ENCODE data around the gene FAM153A.
"Not testable (repeated sequence)": the region's sequence is repeated elsewhere in the genome, so short reads cannot be mapped to it uniquely, and the experiment has no call there.

DNA sequence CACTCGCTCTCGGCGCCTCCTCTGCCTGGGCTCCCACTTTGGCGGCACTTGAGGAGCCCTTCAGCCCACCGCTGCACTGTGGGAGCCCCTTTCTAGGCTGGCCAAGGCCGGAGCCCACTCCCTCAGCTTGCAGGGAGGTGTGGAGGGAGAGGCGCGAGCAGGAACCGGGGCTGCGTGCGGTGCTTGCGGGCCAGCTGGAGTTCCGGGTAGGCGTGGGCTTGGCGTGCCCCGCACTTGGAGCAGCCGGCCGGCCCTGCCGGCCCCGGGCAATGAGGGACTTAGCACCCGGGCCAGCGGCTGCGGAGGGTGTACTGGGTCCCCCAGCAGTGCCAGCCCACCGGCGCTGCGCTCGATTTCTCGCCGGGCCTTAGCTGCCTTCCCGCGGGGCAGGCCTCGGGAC, 94.6 kb downstream of the FAM153A start:
- TF ChIP-seq, protein P1, sequence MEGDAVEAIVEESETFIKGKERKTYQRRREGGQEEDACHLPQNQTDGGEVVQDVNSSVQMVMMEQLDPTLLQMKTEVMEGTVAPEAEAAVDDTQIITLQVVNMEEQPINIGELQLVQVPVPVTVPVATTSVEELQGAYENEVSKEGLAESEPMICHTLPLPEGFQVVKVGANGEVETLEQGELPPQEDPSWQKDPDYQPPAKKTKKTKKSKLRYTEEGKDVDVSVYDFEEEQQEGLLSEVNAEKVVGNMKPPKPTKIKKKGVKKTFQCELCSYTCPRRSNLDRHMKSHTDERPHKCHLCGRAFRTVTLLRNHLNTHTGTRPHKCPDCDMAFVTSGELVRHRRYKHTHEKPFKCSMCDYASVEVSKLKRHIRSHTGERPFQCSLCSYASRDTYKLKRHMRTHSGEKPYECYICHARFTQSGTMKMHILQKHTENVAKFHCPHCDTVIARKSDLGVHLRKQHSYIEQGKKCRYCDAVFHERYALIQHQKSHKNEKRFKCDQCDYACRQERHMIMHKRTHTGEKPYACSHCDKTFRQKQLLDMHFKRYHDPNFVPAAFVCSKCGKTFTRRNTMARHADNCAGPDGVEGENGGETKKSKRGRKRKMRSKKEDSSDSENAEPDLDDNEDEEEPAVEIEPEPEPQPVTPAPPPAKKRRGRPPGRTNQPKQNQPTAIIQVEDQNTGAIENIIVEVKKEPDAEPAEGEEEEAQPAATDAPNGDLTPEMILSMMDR (IDR thresholded peaks at IDR 0.05; ENCODE audit: low read length), result not testable (repeated sequence)
- not testable (repeated sequence) for TF ChIP-seq EZH2 (IDR thresholded peaks at IDR 0.05; ENCODE audit: borderline replicate concordance, low read length)

Measured in OCI-LY1 (cell line).